Stimulated activated CD4-positive, alpha-beta T cell treated with anti-CD3 and anti-CD28 coated beads, Interleukin-12 subunit alpha, Interleukin-12 subunit beta, amount 100 ng/mL, for 48 hours (primary cell): Measurements from ENCODE around the gene SLC6A6.

Experiments used
- DNase-seq, 3 donors: peaks; one replicate each; pipeline ENCODE4 v3.0.0-alpha.2; 2020; ENCODE audit warnings: low read depth in 2 of 3, low spot score in 1 of 3

Gene SLC6A6

GRCh38 chr3:14415501-14415900, 13.1 kb downstream of the SLC6A6 start:
- no peak for DNase-seq

GRCh38 chr3:14416453-14416852, 14.0 kb downstream of the SLC6A6 start:
- DNase-seq, result no peak

GRCh38 chr3:14418296-14419250, 16.2 kb downstream of the SLC6A6 start:
- no peak for DNase-seq

GRCh38 chr3:14422016-14422963, 19.9 kb downstream of the SLC6A6 start:
- no peak for DNase-seq

GRCh38 chr3:14423197-14423743, 20.9 kb downstream of the SLC6A6 start:
- DNase-seq, result no peak

GRCh38 chr3:14423963-14424362, 21.6 kb downstream of the SLC6A6 start:
- no peak for DNase-seq

GRCh38 chr3:14424711-14425580, 22.5 kb downstream of the SLC6A6 start:
- DNase-seq, result no peak

GRCh38 chr3:14425581-14426304, 23.3 kb downstream of the SLC6A6 start:
- DNase-seq, result peak in 1 of 3 donors; percentile 29

- DNase-seq, result no peak
Measured at GRCh38 chr3:14426305-14426620, 23.9 kb downstream of the SLC6A6 start.

- DNase-seq, result peak in 1 of 3 donors; percentile 24
Measured at GRCh38 chr3:14428087-14429033, 26.0 kb downstream of the SLC6A6 start.

GRCh38 chr3:14429237-14429636, 26.8 kb downstream of the SLC6A6 start:
- no peak for DNase-seq

- DNase-seq, result no peak
Measured at GRCh38 chr3:14429640-14430039, 27.2 kb downstream of the SLC6A6 start.

- no peak for DNase-seq
Measured at GRCh38 chr3:14430053-14430452, 27.6 kb downstream of the SLC6A6 start.

- no peak for DNase-seq
Measured at GRCh38 chr3:14430706-14431451, 28.5 kb downstream of the SLC6A6 start.

- no peak for DNase-seq
Measured at GRCh38 chr3:14431452-14431916, 29.1 kb downstream of the SLC6A6 start.

- DNase-seq, result peak; percentile 91 to 92 (median 92)
Measured at GRCh38 chr3:14431917-14432834, 29.8 kb downstream of the SLC6A6 start.

GRCh38 chr3:14433106-14433505, 30.7 kb downstream of the SLC6A6 start:
- DNase-seq, result no peak
